Measurements from ENCODE around the gene C16orf95.

DNA sequence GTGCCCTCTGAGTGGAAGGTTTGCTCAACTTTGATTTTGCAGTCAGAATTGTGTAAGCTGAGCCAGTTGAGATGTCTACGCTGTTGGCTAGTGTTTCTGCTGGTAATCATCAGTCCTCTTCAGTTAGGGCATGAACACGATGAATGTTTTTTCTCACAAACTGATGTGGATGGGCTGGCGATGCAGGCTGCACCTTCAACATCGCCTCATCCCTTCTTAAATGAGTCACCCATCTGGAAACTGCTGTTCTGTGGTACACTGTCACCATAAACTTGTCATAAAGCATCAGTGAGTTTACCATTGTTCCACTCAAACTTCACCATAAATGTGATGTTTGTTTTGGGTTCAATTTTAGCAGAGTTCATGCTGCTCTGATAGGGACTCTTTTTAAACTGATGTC lies 8.4 kb downstream of the C16orf95 start:
- TF ChIP-seq, protein P1, sequence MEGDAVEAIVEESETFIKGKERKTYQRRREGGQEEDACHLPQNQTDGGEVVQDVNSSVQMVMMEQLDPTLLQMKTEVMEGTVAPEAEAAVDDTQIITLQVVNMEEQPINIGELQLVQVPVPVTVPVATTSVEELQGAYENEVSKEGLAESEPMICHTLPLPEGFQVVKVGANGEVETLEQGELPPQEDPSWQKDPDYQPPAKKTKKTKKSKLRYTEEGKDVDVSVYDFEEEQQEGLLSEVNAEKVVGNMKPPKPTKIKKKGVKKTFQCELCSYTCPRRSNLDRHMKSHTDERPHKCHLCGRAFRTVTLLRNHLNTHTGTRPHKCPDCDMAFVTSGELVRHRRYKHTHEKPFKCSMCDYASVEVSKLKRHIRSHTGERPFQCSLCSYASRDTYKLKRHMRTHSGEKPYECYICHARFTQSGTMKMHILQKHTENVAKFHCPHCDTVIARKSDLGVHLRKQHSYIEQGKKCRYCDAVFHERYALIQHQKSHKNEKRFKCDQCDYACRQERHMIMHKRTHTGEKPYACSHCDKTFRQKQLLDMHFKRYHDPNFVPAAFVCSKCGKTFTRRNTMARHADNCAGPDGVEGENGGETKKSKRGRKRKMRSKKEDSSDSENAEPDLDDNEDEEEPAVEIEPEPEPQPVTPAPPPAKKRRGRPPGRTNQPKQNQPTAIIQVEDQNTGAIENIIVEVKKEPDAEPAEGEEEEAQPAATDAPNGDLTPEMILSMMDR (conservative IDR thresholded peaks at IDR 0.05; ENCODE audit: low read depth, low read length), result no peak
- no peak for TF ChIP-seq CHD1 (IDR thresholded peaks at IDR 0.05; ENCODE audit: low read depth, low read length)
- TF ChIP-seq RAD21 (IDR thresholded peaks at IDR 0.05; ENCODE audit: low read length), result no peak
- TF ChIP-seq RCOR1 (IDR thresholded peaks at IDR 0.05; ENCODE audit: insufficient replicate concordance, low read length), result no peak
- TF ChIP-seq, protein P2, sequence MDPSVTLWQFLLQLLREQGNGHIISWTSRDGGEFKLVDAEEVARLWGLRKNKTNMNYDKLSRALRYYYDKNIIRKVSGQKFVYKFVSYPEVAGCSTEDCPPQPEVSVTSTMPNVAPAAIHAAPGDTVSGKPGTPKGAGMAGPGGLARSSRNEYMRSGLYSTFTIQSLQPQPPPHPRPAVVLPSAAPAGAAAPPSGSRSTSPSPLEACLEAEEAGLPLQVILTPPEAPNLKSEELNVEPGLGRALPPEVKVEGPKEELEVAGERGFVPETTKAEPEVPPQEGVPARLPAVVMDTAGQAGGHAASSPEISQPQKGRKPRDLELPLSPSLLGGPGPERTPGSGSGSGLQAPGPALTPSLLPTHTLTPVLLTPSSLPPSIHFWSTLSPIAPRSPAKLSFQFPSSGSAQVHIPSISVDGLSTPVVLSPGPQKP (IDR thresholded peaks at IDR 0.05; ENCODE audit: borderline replicate concordance, low read depth, low read length), result no peak
- TF ChIP-seq POLR2A (IDR thresholded peaks at IDR 0.05; ENCODE audit: low read depth, low read length), result no peak
- TF ChIP-seq RFX5 (IDR thresholded peaks at IDR 0.05; ENCODE audit: low read depth, low read length), result no peak
- TF ChIP-seq, protein P3, sequence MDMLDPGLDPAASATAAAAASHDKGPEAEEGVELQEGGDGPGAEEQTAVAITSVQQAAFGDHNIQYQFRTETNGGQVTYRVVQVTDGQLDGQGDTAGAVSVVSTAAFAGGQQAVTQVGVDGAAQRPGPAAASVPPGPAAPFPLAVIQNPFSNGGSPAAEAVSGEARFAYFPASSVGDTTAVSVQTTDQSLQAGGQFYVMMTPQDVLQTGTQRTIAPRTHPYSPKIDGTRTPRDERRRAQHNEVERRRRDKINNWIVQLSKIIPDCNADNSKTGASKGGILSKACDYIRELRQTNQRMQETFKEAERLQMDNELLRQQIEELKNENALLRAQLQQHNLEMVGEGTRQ (IDR thresholded peaks at IDR 0.05; ENCODE audit: low read depth, low read length), result no peak
- TF ChIP-seq MAFK (IDR thresholded peaks at IDR 0.05; ENCODE audit: low read depth, low read length), result no peak
- TF ChIP-seq MXI1 (IDR thresholded peaks at IDR 0.05; ENCODE audit: borderline replicate concordance, low read depth, low read length), result no peak
- TF ChIP-seq NFE2L2 (IDR thresholded peaks at IDR 0.05; ENCODE audit: low read depth, low read length), result no peak
- no peak for TF ChIP-seq CEBPB (IDR thresholded peaks at IDR 0.05; ENCODE audit: low read depth, low read length)
- TF ChIP-seq MAZ (IDR thresholded peaks at IDR 0.05; ENCODE audit: borderline replicate concordance, low read depth, low read length), result no peak

Measured in IMR-90 (cell line).